ENCODE results near the gene TBC1D22A. TPM values are rescaled to one million over a fixed set of nuclear protein-coding genes. Genes with fewer than 3 reads are reported as not detected.
"Not testable (repeated sequence)": the region's sequence is repeated elsewhere in the genome, so short reads cannot be mapped to it uniquely, and the experiment has no call there.

TBC1D22A gene
- total RNA-seq, 1 experiment from 2014 or later: 20.9 TPM

DNA sequence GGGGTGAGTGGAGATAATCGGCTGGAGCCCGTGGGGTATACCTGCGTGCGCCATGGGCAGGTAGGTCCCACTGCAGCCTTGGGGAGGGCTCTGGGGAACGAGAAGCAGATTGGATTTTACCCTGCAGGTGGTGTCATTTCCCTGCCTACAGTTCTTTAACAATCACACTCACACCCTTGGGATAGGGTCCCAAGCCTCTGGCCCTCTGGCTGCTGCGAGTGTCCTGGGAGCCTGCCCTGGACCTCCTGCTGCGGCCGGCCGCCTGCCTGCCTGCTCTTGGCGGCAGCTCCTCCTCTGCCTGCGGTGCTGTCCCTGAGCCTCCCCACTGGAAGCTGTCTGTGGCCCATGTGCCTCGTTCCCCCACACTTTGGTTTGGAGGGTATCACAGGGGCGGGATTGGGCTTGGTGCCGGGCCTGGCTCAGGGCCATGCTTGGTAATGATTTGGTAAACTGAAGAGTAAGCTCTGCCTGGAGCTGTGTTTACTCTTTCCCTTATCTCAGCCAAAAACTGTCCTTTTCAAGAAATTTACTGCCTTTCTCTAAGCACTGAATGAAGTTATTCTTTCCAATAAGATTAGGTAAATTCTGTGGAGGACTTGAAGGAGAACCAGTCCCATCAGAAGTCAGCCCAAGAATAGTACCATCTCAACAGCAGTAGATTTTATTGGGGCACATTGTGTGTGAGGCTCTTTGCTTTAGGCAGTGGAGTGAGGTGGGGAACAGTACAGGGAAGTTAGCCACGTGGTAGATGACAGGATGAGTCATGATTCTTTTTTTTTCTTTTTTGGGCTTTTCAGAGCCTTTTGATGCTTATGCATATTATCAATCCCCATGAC is 53.7 kb downstream of the TBC1D22A start:
- Histone ChIP-seq H3K9me3 (ENCODE audit: control insufficient read depth in 1 of 2, insufficient read depth in 1 of 2, low read depth in 1 of 2, low read length in 2 of 2) (no peaks in the 10 kb centered on the region), H3K79me2 (ENCODE audit: insufficient read depth, low read length) (peaks cover 11% of the 10 kb centered on the region), H2AFZ (ENCODE audit: low read depth, low read length, poor library complexity, severe bottlenecking) (no peak overlapping the region), H3K27ac (ENCODE audit: low read depth, low read length) (no peak overlapping the region), H3K36me3 (ENCODE audit: control insufficient read depth in 1 of 2, insufficient read depth in 2 of 2, low read length in 2 of 2) (no peaks in the 10 kb centered on the region), H3K9ac (ENCODE audit: low read length) (no peak overlapping the region), H3K9me2 (ENCODE audit: insufficient read depth) (no peaks in the 10 kb centered on the region), H3K4me3 (replicated peaks in 1 of 2; ENCODE audit: low read depth in 1 of 2, low read length in 2 of 2) (no peak overlapping the region), H3K4me2 (ENCODE audit: low read length) (no peak overlapping the region), H3K27me3 (ENCODE audit: insufficient read depth, low read length) (no peaks in the 10 kb centered on the region), H3K4me1 (ENCODE audit: control insufficient read depth in 1 of 2, insufficient read depth in 2 of 2, low read length in 2 of 2) (peaks cover 0 to 16% of the 10 kb centered on the region in 2 experiments; a peak in 2 of 4 replicates), H4K20me1 (ENCODE audit: insufficient read depth) (no peaks in the 10 kb centered on the region)
- no peak for DNase-seq (ENCODE audit: low read depth, low spot score)
- CTCF ChIA-PET: interaction anchor here (1.0 kb wide), 1 partner anchor 18 kb away, joined by 3 read pairs; no protein-coding TSS in a partner anchor
- intact Hi-C loops (cut with micrococcal nuclease): no loop called here
- POLR2A ChIA-PET: no interaction called here
- no TSS peak for BruUV-seq (replicated peaks)
- no peak for TF ChIP-seq TCF7L2 (IDR thresholded peaks at IDR 0.05; ENCODE audit: borderline replicate concordance, extremely low read depth, insufficient read depth, insufficient read length)
- TF ChIP-seq EZH2 (IDR thresholded peaks at IDR 0.05): no peak
- no peak for TF ChIP-seq CEBPB (IDR thresholded peaks at IDR 0.05; ENCODE audit: low read depth)
- TF ChIP-seq, protein P1, sequence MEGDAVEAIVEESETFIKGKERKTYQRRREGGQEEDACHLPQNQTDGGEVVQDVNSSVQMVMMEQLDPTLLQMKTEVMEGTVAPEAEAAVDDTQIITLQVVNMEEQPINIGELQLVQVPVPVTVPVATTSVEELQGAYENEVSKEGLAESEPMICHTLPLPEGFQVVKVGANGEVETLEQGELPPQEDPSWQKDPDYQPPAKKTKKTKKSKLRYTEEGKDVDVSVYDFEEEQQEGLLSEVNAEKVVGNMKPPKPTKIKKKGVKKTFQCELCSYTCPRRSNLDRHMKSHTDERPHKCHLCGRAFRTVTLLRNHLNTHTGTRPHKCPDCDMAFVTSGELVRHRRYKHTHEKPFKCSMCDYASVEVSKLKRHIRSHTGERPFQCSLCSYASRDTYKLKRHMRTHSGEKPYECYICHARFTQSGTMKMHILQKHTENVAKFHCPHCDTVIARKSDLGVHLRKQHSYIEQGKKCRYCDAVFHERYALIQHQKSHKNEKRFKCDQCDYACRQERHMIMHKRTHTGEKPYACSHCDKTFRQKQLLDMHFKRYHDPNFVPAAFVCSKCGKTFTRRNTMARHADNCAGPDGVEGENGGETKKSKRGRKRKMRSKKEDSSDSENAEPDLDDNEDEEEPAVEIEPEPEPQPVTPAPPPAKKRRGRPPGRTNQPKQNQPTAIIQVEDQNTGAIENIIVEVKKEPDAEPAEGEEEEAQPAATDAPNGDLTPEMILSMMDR (IDR thresholded peaks at IDR 0.05 in 2 of 3, conservative IDR thresholded peaks at IDR 0.05 in 1 of 3; ENCODE audit: borderline replicate concordance in 1 of 3, insufficient read depth in 1 of 3, low read depth in 2 of 3, low read length in 2 of 3): no peak
- TF ChIP-seq MAX (IDR thresholded peaks at IDR 0.05): no peak
- TF ChIP-seq SP1 (IDR thresholded peaks at IDR 0.05; ENCODE audit: low read depth): no peak
- ATAC-seq: no peak
- RAD21 ChIA-PET (ENCODE audit: low non-redundant PET in 1 of 2, low total read pairs in 2 of 2, uncharacterized antibody in 2 of 2, unreplicated experiment in 2 of 2): no interaction called here

GRCh38 chr22:46817390-46817789 is 54.9 kb downstream of the TBC1D22A start:
- H2AFZ ChIP-seq (ENCODE audit: low read depth, low read length, poor library complexity, severe bottlenecking); ATAC-seq; H4K20me1 ChIP-seq (ENCODE audit: insufficient read depth); DNase-seq (ENCODE audit: low read depth, low spot score); H3K9me3 ChIP-seq (ENCODE audit: control insufficient read depth in 1 of 2, insufficient read depth in 1 of 2, low read depth in 1 of 2, low read length in 2 of 2); H3K9me2 ChIP-seq (ENCODE audit: insufficient read depth); intact Hi-C loops (cut with micrococcal nuclease); H3K9ac ChIP-seq (ENCODE audit: low read length); RAD21 ChIA-PET (ENCODE audit: low non-redundant PET in 1 of 2, low total read pairs in 2 of 2, uncharacterized antibody in 2 of 2, unreplicated experiment in 2 of 2); CTCF ChIA-PET; H3K4me2 ChIP-seq (ENCODE audit: low read length); H3K27me3 ChIP-seq (ENCODE audit: insufficient read depth, low read length); H3K27ac ChIP-seq (ENCODE audit: low read depth, low read length); BruUV-seq (replicated peaks); H3K36me3 ChIP-seq (ENCODE audit: control insufficient read depth in 1 of 2, insufficient read depth in 2 of 2, low read length in 2 of 2); H3K4me3 ChIP-seq (replicated peaks in 1 of 2; ENCODE audit: low read depth in 1 of 2, low read length in 2 of 2); POLR2A ChIA-PET: not testable (repeated sequence)
- H3K4me1 ChIP-seq (ENCODE audit: control insufficient read depth in 1 of 2, insufficient read depth in 2 of 2, low read length in 2 of 2): peaks cover 0 to 16% of the 10 kb centered on the region in 2 experiments; a peak in 2 of 4 replicates
- peaks cover 15% of the 10 kb centered on the region for H3K79me2 ChIP-seq (ENCODE audit: insufficient read depth, low read length)
